Prostate gland (tissue), 2 donors: ENCODE data around the gene RPUSD3. TPM values are rescaled to one million over a fixed set of nuclear protein-coding genes. Genes with fewer than 3 reads are reported as not detected.

Experiments used
- DNase-seq: peaks from one replicate; pipeline ENCODE4 v3.0.0-alpha.2; 2019; ENCODE audit warnings: low spot score
- H3K27ac ChIP-seq, 2 donors: fragments of 200-600 bp; sonication (generic); 2 replicates each; pipeline ENCODE4 v1.5.1; 2017 to 2019
- H3K27me3 ChIP-seq: fragments of 200-600 bp; sonication (generic); replicated peaks from 2 replicates; pipeline ENCODE4 v1.5.1; 2019; ENCODE audit not compliant: insufficient read depth
- H3K36me3 ChIP-seq, 2 donors: fragments of 200-600 bp; sonication (generic); 1 replicate in 1 of 2; 2 replicates in 1 of 2; pipeline versions ENCODE4 v1.5.1 to v1.8.1; 2017 to 2019
- H3K4me1 ChIP-seq: fragments of 200-600 bp; sonication (generic); replicated peaks from 2 replicates; pipeline ENCODE4 v1.5.1; 2019
- H3K4me3 ChIP-seq, 2 donors: fragments of 200-600 bp; sonication (generic); 2 replicates each; pipeline ENCODE4 v1.5.1; 2017 to 2019
- H3K9me3 ChIP-seq: fragments of 200-600 bp; sonication (generic); 2 replicates; pipeline ENCODE4 v1.5.1; 2017
- POLR2A ChIP-seq: fragments of 450-650 bp; IDR thresholded peaks from one replicate; pipeline ENCODE4 v1.6.1; 2016; ENCODE audit warnings: antibody characterized with exemption, mild to moderate bottlenecking
- POLR2AphosphoS5 ChIP-seq: sonication (generic); formaldehyde crosslinking; IDR thresholded peaks from one replicate; pipeline ENCODE4 v1.6.1; 2017; ENCODE audit warnings: antibody characterized with exemption
- WGBS: methylation state at CpG from one replicate; pipeline ENCODE4 v1.1.5; 2018; 5-methylcytosine and 5-hydroxymethylcytosine counted together
- intact Hi-C: fragments of 100-400 bp; cut with DNase I; formaldehyde crosslinking; loops from one replicate; pipeline ENCODE4 v1.14.2; 2022
- total RNA-seq, 2 donors: library from RNA; depleted of rRNA; stranded (reverse); fragments of >200 nt; gene quantifications; one replicate each; pipeline ENCODE4 v1.1.0, GENCODE V29; 2016
- TF ChIP-seq, protein P1 (sequence below), 4 experiments: fragments of 200-600 bp in 2 of 4; fragments of 450-650 bp in 2 of 4; sonication (generic) in 2 of 4; IDR thresholded peaks; 1 replicate in 3 of 4; 2 replicates in 1 of 4; pipeline ENCODE4 v1.5.1; 2016 to 2019; ENCODE audit warnings: antibody characterized with exemption in 4 of 4, mild to moderate bottlenecking in 2 of 4, moderate library complexity in 2 of 4

RPUSD3 gene
- total RNA-seq, 2 donors from 2014 or later: 40.9 to 44.6 TPM

DNA sequence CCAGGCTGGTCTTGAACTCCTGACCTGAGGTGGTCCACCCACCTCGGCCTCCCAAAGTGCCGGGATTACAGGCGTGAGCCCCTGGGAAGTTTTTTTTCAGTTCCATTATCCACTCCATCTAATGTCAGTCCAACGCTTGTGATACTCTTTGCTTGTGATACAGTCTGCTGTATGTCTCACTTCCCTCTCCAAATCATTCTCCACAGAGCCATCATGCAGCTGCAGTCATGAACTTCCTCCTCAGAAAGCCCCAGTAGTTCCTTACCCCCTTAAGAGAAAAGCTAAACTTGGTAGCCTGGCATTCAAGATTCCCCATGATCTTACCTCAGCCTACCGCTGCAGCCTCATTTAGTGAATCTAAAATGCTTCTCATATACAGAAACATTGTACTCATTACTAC, 48.6 kb downstream of the RPUSD3 start:
- H3K4me3 ChIP-seq: no peak overlapping the region
- H3K9me3 ChIP-seq: no peaks in the 10 kb centered on the region
- no peaks in the 10 kb centered on the region for H3K27me3 ChIP-seq
- WGBS: 85% methylated on average over 5 of the region's 5 CpGs
- H3K27ac ChIP-seq: no peak overlapping the region
- no peak for DNase-seq
- H3K4me1 ChIP-seq: no peaks in the 10 kb centered on the region
- TF ChIP-seq POLR2AphosphoS5: no peak
- TF ChIP-seq, protein P1, sequence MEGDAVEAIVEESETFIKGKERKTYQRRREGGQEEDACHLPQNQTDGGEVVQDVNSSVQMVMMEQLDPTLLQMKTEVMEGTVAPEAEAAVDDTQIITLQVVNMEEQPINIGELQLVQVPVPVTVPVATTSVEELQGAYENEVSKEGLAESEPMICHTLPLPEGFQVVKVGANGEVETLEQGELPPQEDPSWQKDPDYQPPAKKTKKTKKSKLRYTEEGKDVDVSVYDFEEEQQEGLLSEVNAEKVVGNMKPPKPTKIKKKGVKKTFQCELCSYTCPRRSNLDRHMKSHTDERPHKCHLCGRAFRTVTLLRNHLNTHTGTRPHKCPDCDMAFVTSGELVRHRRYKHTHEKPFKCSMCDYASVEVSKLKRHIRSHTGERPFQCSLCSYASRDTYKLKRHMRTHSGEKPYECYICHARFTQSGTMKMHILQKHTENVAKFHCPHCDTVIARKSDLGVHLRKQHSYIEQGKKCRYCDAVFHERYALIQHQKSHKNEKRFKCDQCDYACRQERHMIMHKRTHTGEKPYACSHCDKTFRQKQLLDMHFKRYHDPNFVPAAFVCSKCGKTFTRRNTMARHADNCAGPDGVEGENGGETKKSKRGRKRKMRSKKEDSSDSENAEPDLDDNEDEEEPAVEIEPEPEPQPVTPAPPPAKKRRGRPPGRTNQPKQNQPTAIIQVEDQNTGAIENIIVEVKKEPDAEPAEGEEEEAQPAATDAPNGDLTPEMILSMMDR (IDR thresholded peaks at IDR 0.05): no peak
- no peak for TF ChIP-seq POLR2A
- peaks cover 0 to 10% of the 10 kb centered on the region in 2 donors for H3K36me3 ChIP-seq
- intact Hi-C loops: no loop called here

DNA sequence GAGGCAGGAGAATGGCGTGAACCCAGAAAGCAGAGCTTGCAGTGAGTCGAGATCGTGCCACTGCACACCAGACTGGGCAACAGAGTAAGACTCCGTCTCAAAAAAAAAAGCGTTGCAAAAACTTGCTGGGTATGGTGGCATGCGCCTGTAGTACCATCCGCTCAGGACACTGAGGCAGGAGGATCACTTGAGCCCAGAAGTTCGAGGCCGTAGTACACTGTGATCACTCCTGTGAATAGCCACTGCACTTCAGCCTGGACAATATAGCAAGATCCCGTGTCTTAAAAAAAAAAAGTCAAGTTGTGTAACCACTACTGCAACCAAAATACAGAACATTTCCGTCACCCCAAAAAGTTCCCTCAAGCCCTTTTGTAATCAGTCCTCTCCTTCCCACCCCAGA, 49.4 kb downstream of the RPUSD3 start:
- H3K27me3 ChIP-seq: no peaks in the 10 kb centered on the region
- 97% methylated on average over 11 of the region's 11 CpGs for WGBS
- H3K27ac ChIP-seq: no peak overlapping the region
- intact Hi-C loops: no loop called here
- no peaks in the 10 kb centered on the region for H3K9me3 ChIP-seq
- TF ChIP-seq POLR2AphosphoS5 (no peak), POLR2A (no peak)
- TF ChIP-seq, protein P1 (IDR thresholded peaks at IDR 0.05): no peak
- H3K4me3 ChIP-seq: no peak overlapping the region
- DNase-seq: no peak
- no peaks in the 10 kb centered on the region for H3K4me1 ChIP-seq
- H3K36me3 ChIP-seq: peaks cover 2 to 5% of the 10 kb centered on the region in 2 donors

DNA sequence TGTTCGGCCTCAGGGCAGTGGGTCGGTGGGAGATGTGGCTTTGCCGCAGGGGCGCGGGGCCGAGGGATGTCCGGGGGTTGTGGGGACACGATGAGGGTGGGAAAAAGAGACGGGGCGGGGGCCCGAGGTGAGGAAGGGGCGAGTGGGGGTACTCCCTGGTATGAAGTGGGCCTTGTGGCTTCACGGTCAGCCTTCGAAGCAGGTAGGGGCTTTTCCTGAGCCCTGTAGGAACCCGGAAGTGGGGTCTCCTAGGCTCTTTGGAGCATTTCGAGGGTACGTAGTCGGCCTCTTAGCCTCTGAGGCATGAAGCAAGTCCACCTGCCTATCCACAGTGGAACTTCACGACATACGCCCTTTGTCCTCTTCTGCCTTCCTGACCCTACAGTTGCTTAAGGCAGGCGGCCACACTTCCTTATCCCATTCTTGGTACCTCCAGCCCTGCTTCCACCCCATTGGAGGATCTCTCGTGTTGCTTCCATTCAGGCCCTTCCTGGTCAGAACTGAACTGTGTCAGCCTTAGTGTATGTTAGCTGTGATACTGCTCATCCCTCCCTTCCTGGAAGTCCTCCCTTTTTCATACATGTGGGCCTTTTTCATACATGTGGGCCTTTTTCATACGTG, 50.5 kb downstream of the RPUSD3 start:
- no peaks in the 10 kb centered on the region for H3K4me1 ChIP-seq
- peaks cover 8% of the 10 kb centered on the region in 2 donors for H3K36me3 ChIP-seq
- TF ChIP-seq, protein P1 (IDR thresholded peaks at IDR 0.05): peak in 2 of 4 experiments; percentile 3 to 4
- TF ChIP-seq POLR2A: peak; percentile 49
- TF ChIP-seq POLR2AphosphoS5: no peak
- intact Hi-C loops: no loop called here
- H3K27me3 ChIP-seq: no peaks in the 10 kb centered on the region
- peak overlapping the region; percentile 95 to 96 for H3K27ac ChIP-seq
- no peaks in the 10 kb centered on the region for H3K9me3 ChIP-seq
- DNase-seq: no peak
- WGBS: 1% methylated on average over 22 of the region's 23 CpGs
- H3K4me3 ChIP-seq: peak overlapping the region; percentile 92 to 97

DNA sequence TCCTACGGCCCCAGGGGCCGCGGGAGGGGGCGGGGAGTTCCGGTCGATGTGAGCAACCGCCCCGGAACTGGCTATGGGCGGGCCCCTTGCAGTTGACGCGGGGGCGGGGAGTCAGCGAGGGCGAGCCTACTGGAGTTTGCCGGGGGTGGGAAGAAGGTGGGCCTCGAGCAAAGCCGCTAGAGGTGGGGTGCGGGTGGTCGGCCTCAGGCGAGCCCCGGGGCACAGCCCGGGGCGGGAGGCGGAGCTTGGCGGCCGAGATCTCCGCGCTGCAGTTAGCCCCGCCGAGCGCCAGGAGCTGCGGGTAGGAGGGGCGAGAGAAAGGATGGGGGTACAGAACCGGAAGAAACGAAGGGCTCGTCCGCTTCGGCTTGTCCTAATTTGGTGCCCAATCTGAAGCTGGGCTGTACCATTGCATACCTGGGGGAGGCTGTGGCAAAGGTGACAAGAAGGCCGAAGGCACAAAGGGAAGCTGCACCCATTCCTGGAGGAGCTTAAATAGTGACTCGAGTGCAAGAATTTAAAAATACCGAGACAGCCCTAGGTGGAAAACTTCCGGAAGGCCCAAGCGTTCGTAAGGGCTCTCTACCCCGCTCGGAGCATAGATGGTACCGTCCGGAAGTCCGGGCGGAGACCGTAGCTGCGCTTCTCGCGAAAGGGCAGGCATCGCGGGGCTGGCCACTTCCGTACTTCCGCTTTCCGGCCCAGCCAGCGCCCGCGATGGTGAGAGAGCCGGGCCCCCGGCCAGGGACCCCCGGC, 51.2 kb downstream of the RPUSD3 start, which contains the start of the genes ARPC4 and TADA3:
ARPC4 (plus strand) TSS at position 678 of the 756 bp plus-strand sequence; CDS start at position 718, 40 bp downstream.
TADA3 (minus strand) TSS at position 69 of the 756 bp plus-strand sequence. CDS start 1,007 bp downstream, outside the sequence.
- DNase-seq: peak; percentile 93
- intact Hi-C loops: loop anchor here (1.0 kb wide), 1 partner anchor 43 kb away; the partner anchor contains the start of gene OGG1
- TF ChIP-seq, protein P1 (IDR thresholded peaks at IDR 0.05): peak in 2 of 4 experiments; percentile 45 to 48
- peak; percentile 84 for TF ChIP-seq POLR2AphosphoS5
- TF ChIP-seq POLR2A: peak; percentile 38
- Histone ChIP-seq H3K4me3 (peak within 1 kb of the TSS; percentile 92 to 97), H3K27ac (peak within 1 kb of the TSS; percentile 95 to 96), H3K27me3 (no peaks in the 10 kb centered on the region), H3K36me3 (peaks cover 8% of the 10 kb centered on the region in 2 donors), H3K4me1 (no peaks in the 10 kb centered on the region), H3K9me3 (no peaks in the 10 kb centered on the region)
- under 1% methylated on average over 56 of the region's 65 CpGs for WGBS
